HG02973 (cell line): ENCODE results near the gene SIT1.
A peak's percentile ranks its signal among the peaks of the same experiment; 100 is the strongest.

Experiments used
- ATAC-seq: cut with Tn5 transposase; IDR thresholded peaks from one replicate; pipeline ENCODE4 v1.9.1; 2021; ENCODE audit warnings: moderate library complexity; ENCODE audit not compliant: unreplicated experiment

Gene SIT1

GRCh38 chr9:35609001-35609819 is 41.5 kb downstream of the SIT1 start:
- ATAC-seq: no peak

GRCh38 chr9:35608221-35608620 is 42.5 kb downstream of the SIT1 start:
- ATAC-seq: no peak

GRCh38 chr9:35606726-35607125 is 44.0 kb downstream of the SIT1 start:
- ATAC-seq: no peak

GRCh38 chr9:35606138-35606504 is 44.6 kb downstream of the SIT1 start:
- ATAC-seq: no peak

GRCh38 chr9:35605351-35606137 is 45.2 kb downstream of the SIT1 start:
- peak; percentile 9 for ATAC-seq

- ATAC-seq: peak; percentile 41
Observed at GRCh38 chr9:35604578-35605350, 46.0 kb downstream of the SIT1 start, which contains the start of gene TESK1. Gene TESK1, plus strand, starts transcription at chr9:35605262. Its CDS starts 358 bp downstream, at chr9:35605620.

- peak; percentile 82 for ATAC-seq
Observed at GRCh38 chr9:35603986-35604577, 46.6 kb downstream of the SIT1 start.

GRCh38 chr9:35603506-35603985 is 47.2 kb downstream of the SIT1 start:
- no peak for ATAC-seq

- ATAC-seq: no peak
Observed at GRCh38 chr9:35599763-35600604, 50.7 kb downstream of the SIT1 start.
